ENCODE measurements around the gene PPEF1.

PPEF1 gene

DNA sequence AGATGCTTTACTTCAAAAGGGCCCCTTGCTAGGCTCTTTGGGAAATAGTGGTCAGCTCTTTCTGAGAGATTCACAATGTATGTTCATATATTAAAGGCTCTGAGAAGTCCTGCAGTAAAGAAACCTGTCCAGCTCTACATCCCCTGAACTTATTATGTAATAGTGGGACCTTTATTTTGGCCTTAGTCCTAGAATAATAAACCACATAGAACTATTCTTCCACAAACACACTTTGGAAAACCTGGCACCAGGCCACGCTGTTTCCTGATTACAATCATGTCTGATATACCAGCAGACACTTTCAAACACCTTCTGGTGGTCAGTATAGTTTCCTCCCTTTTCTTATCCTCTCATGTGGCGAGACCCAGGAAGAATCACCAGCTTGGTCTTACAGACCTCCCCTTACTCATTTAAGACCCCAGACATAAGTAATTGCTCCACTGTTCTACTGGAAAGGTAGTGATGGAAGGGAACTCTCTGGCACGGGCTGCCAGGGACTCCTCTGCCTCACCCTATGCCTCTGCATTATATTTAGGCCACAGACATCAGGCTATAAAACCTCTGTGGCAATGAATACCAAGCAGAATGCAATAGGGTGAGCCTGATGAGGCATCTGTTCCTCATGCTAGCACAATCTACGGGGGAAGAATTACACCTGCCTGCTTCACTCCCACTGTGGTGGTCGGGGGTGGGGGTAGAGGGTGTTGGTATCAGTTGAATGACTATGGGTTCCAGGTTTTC lies 5.7 kb upstream of the PPEF1 start:
- Histone ChIP-seq H3K27ac (no peak overlapping the region), H3K4me2 (no peak overlapping the region), H4K20me1 (no peaks in the 10 kb centered on the region), H3K36me3 (no peaks in the 10 kb centered on the region), H3K4me3 (no peak overlapping the region), H3K27me3 (peaks cover 83% of the 10 kb centered on the region), H3K4me1 (0 out of 2 replicates have a peak, but pooled peaks cover under 1% of the 10 kb centered on the region), H3K9ac (no peak overlapping the region), H3K9me3 (no peaks in the 10 kb centered on the region)
- no peak for TF ChIP-seq Cebpa-rat (IDR thresholded peaks at IDR 0.05)

DNA sequence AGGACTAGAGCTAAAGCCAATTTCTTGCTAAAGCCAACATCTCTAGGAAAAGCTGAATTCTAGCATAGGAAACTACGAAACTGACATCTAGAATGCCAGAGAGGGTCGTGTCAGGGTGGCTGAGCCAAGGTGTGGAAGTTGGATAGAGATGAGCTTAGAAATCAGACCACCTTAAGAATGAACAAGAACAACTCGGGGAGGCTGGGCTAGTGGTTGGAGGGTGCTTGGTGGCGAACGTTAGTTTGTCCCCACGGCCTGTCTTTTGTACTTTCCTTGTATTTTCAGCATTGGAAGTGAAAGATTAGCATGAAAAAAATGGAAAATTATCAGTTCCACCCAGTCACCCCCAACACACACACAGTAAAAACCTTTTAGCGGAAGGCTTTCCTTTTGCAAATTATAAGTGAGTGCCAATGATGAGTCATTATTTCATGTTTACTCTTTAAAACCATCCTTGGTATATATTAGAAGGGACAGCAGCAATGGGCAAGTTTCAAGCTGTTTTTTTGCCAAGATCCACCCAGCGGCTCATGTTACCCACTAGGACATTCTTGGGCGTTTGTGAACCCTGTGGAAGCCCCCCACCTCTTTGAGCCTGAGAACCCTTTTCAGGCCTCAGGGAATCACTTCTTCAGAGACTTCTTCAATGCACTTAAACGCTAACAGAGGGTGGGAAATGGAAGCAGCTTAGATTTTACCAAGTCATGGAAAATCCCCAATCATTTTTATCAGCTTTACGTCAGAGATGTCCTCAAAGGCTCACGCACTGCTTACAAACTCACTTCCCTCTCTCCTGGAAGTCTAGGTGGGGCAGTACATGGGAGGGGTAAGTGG lies 4.9 kb upstream of the PPEF1 start:
- no peak for TF ChIP-seq Cebpa-rat (IDR thresholded peaks at IDR 0.05)
- H3K4me1 ChIP-seq, result peaks cover 7% of the 10 kb centered on the region; the same call in 1 of the 2 replicates

GRCh38 chrX:18709833-18710232 lies 2.4 kb downstream of the PPEF1 start:
- peaks cover 4% of the 10 kb centered on the region; the same call in 1 of the 2 replicates for H3K9me3 ChIP-seq
- H3K4me1 ChIP-seq, result peaks cover 14% of the 10 kb centered on the region; the same call in 1 of the 2 replicates

More for the DNA sequence above, 4.9 kb upstream of the PPEF1 start:
- peaks cover 83% of the 10 kb centered on the region for H3K27me3 ChIP-seq
- H3K9ac ChIP-seq, result no peak overlapping the region
- H3K4me2 ChIP-seq, result no peak overlapping the region
- no peaks in the 10 kb centered on the region for H3K9me3 ChIP-seq
- H3K36me3 ChIP-seq, result no peaks in the 10 kb centered on the region
- H3K4me3 ChIP-seq, result no peak overlapping the region
- no peaks in the 10 kb centered on the region for H4K20me1 ChIP-seq
- no peak overlapping the region for H3K27ac ChIP-seq

DNA sequence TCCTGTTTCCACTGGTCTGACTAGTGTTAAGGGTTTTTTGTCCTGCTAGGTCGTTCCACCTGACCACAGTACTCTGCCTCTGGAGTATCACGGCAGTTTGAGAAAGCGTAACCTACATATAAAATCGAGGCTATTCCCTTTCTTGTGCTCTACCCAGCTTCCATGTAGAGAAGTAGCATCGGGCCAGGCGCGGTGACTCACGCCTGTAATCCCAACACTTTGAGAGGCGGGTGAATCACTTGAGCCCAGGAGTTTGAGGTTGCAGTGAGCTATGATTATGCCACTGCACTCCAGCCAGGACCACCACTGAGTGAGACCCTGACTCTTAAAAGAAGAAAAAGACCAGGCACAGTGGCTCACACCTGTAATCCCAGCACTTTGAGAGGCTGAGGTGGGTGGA lies 7.5 kb downstream of the PPEF1 start:
- H3K9ac ChIP-seq, result no peak overlapping the region
- no peaks in the 10 kb centered on the region for H3K36me3 ChIP-seq
- peaks cover 19% of the 10 kb centered on the region for H3K27me3 ChIP-seq
- H3K4me1 ChIP-seq, result 0 out of 2 replicates have a peak, but pooled peaks cover 6% of the 10 kb centered on the region
- no peaks in the 10 kb centered on the region for H4K20me1 ChIP-seq
- no peak for TF ChIP-seq Cebpa-rat (IDR thresholded peaks at IDR 0.05)
- H3K9me3 ChIP-seq, result peaks cover 9% of the 10 kb centered on the region; the same call in 1 of the 2 replicates
- H3K4me3 ChIP-seq, result no peak overlapping the region
- H3K27ac ChIP-seq, result no peak overlapping the region
- H3K4me2 ChIP-seq, result no peak overlapping the region

More at GRCh38 chrX:18709833-18710232, 2.4 kb downstream of the PPEF1 start:
- H3K4me2 ChIP-seq, result no peak overlapping the region
- no peak overlapping the region for H3K9ac ChIP-seq
- no peak for TF ChIP-seq Cebpa-rat (IDR thresholded peaks at IDR 0.05)
- no peaks in the 10 kb centered on the region for H3K36me3 ChIP-seq
- no peak overlapping the region for H3K27ac ChIP-seq
- peaks cover 47% of the 10 kb centered on the region for H3K27me3 ChIP-seq
- H4K20me1 ChIP-seq, result no peaks in the 10 kb centered on the region
- H3K4me3 ChIP-seq, result no peak overlapping the region

DNA sequence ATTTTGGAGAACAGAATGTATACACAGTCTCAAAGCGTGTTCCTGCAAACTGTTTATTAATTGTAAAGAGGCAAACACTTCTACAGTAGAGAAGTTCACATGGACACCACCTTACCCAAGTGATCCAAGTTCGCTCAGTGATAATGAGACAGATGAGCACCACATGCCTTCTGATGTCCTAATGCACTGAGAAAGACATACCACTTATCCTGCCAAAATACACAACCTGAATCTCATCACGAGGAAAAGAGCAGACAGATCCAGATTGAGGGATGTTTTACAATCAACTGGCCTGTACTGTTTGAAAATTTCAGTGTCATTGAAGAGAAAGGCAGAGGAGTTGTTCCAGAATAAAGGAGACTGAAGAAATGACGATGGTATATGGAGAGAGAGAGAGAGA lies 12.4 kb downstream of the PPEF1 start:
- Histone ChIP-seq H3K36me3 (no peaks in the 10 kb centered on the region), H3K9me3 (peaks cover 5% of the 10 kb centered on the region; the same call in 1 of the 2 replicates), H3K27me3 (peaks cover 32% of the 10 kb centered on the region), H3K27ac (no peak overlapping the region), H3K4me1 (0 out of 2 replicates have a peak, but pooled peaks cover 2% of the 10 kb centered on the region), H4K20me1 (no peaks in the 10 kb centered on the region), H3K9ac (no peak overlapping the region), H3K4me2 (no peak overlapping the region), H3K4me3 (no peak overlapping the region)
- TF ChIP-seq Cebpa-rat (IDR thresholded peaks at IDR 0.05), result no peak

GRCh38 chrX:18721683-18722499 lies 14.4 kb downstream of the PPEF1 start:
- H3K4me1 ChIP-seq, result peaks cover 5% of the 10 kb centered on the region; the same call in 1 of the 2 replicates
- peaks cover 32% of the 10 kb centered on the region for H3K27me3 ChIP-seq
- no peak overlapping the region for H3K4me2 ChIP-seq
- H3K36me3 ChIP-seq, result no peaks in the 10 kb centered on the region
- H3K4me3 ChIP-seq, result no peak overlapping the region
- H3K27ac ChIP-seq, result no peak overlapping the region
- H3K9me3 ChIP-seq, result no peaks in the 10 kb centered on the region
- TF ChIP-seq Cebpa-rat (IDR thresholded peaks at IDR 0.05), result no peak
- H3K9ac ChIP-seq, result no peak overlapping the region
- H4K20me1 ChIP-seq, result no peaks in the 10 kb centered on the region

- Histone ChIP-seq H4K20me1 (no peaks in the 10 kb centered on the region), H3K27ac (no peak overlapping the region), H3K4me2 (no peak overlapping the region), H3K4me1 (peaks cover 5% of the 10 kb centered on the region; the same call in 1 of the 2 replicates), H3K9ac (no peak overlapping the region), H3K27me3 (peaks cover 34% of the 10 kb centered on the region), H3K4me3 (no peak overlapping the region), H3K9me3 (no peaks in the 10 kb centered on the region), H3K36me3 (no peaks in the 10 kb centered on the region)
- no peak for TF ChIP-seq Cebpa-rat (IDR thresholded peaks at IDR 0.05)
These were observed 15.1 kb downstream of the PPEF1 start for GRCh38 chrX:18722500-18723071.

DNA sequence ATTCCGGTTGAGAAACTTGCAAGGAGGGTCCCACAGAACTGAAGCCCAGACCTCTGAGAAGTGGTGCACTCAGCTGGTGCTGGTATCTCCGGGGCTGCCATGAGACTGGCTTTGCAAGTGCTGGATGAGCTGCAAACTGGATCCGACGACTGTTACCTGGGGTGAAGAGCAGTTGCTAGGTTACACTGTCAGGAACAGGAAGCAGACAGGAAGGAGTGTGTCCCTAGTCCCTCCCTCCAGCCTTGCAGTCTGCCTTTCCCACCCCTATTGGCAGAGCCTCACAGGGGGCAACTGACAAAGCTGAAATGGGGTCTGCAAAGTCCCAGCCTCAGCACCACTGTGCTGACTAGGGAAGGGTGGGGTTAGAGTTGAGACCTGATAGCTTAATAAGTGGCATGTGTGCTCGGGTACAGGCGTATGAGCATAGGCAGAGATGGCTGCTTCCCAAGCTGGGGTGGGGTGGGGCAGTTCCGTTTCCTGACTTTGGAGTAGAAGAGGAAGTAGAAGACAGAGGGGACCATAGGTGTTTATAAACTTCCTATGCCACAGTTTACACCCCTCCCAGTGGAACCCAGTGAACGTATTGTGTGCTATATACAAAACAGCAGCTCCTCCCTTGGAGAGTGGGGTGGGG lies 18.0 kb downstream of the PPEF1 start:
- Histone ChIP-seq H3K9me3 (no peaks in the 10 kb centered on the region), H3K4me3 (no peak overlapping the region), H4K20me1 (no peaks in the 10 kb centered on the region), H3K27me3 (peaks cover 45% of the 10 kb centered on the region), H3K36me3 (no peaks in the 10 kb centered on the region), H3K27ac (no peak overlapping the region), H3K4me2 (peak overlapping the region; percentile 19; the same call in 1 of the 2 replicates), H3K9ac (no peak overlapping the region), H3K4me1 (peaks cover 5% of the 10 kb centered on the region; the same call in 1 of the 2 replicates)
- TF ChIP-seq Cebpa-rat (IDR thresholded peaks at IDR 0.05), result no peak
